GM18873 (cell line): ENCODE data around the gene SCN10A.

Experiments used
- ATAC-seq: cut with Tn5 transposase; IDR thresholded peaks from one replicate; pipeline ENCODE4 v1.9.1; 2021; ENCODE audit warnings: mild to moderate bottlenecking, moderate library complexity, moderate number of reproducible peaks; ENCODE audit not compliant: unreplicated experiment, low FRiP score

Gene SCN10A

GRCh38 chr3:38816026-38816425, at the start of gene SCN10A:
Gene SCN10A, minus strand, starts transcription at chr3:38816217. Its CDS starts 22,207 bp downstream, at chr3:38794010.
- ATAC-seq, result no peak

GRCh38 chr3:38853011-38853410, 37.0 kb upstream of the SCN10A start:
- ATAC-seq, result no peak

- no peak for ATAC-seq
Measured at GRCh38 chr3:38843898-38844297, 27.9 kb upstream of the SCN10A start.

DNA sequence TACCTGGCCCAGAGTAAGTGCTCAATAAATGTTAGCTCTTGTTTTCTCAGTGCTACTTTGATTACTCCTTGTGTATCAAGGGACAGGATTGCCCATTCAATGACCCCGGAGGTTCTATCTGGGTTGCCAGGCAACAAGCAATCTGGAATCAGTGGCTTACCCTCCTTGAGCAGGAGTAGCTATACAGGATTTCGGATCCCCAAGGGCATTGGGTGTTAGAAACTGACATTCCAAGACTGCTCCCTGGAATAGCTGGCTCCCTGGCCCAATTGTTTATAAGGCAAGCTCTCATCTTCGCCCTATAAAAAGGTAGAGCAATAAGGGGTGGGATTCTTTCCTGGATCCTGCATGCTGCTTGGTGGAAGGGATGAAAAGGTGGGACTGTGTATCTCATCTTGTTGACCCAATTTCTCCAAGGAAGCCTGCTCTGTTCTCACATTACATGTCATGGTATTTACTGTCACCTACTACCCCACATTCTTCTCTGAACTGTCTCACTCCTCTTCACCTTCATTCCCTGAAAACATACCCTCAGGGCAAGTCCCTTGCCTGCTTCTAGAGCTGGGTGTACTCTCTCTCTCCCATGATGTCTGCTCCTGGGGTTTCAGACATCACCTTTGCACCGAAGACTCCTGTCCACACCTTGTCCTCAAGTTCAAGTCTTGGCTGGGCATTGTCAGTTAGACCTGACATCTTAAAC, 26.4 kb upstream of the SCN10A start:
- ATAC-seq, result no peak

- no peak for ATAC-seq
Measured at GRCh38 chr3:38840987-38841386, 25.0 kb upstream of the SCN10A start.

- no peak for ATAC-seq
Measured at GRCh38 chr3:38837358-38837757, 21.3 kb upstream of the SCN10A start.

- ATAC-seq, result no peak
Measured at GRCh38 chr3:38836561-38836960, 20.5 kb upstream of the SCN10A start.

DNA sequence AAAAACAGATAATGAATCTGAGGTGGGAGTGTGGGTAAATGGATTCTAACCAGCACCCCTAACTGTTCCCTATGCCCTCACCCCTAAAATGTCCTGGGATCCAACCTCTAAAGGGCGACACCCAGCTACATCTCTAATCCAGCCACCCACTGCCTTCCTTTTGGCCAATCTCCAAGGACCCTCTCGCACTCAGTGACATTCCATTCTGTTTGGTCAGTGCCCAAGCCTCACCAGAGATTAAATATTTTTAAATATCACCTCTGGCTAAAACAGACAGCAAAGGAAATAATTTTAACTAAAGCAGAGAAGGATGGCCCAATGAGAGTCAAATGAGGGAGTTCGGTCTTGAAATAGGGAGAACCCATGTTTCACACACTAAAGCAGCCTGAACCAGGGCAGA, 19.9 kb upstream of the SCN10A start:
- ATAC-seq, result no peak

- ATAC-seq, result no peak
Measured at GRCh38 chr3:38834717-38835116, 18.7 kb upstream of the SCN10A start.

- no peak for ATAC-seq
Measured at GRCh38 chr3:38834110-38834509, 18.1 kb upstream of the SCN10A start.

- ATAC-seq, result no peak
Measured at GRCh38 chr3:38829404-38829803, 13.4 kb upstream of the SCN10A start.

- ATAC-seq, result no peak
Measured at GRCh38 chr3:38828681-38829080, 12.7 kb upstream of the SCN10A start.

GRCh38 chr3:38827791-38828190, 11.8 kb upstream of the SCN10A start:
- ATAC-seq, result no peak

GRCh38 chr3:38826001-38826400, 10.0 kb upstream of the SCN10A start:
- ATAC-seq, result no peak

DNA sequence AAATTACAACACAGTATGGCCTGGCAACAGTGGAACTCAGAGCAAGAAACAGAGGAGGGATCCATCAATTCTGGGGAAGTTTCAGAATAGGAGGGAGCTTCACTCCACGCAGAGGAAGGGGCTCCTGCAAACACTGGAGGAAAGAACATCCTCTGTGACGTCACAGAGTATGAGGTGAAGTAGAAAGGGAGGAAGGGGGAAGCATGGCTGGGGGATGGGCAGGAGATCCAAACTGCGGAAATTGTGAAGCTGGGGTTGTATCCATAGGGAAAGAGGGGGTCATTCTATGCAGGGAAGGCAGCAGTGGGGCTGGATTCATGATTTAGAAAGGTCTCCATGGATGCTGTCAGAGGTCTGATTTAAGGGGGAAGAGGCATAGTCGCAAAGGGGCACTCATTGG, 8.3 kb upstream of the SCN10A start:
- no peak for ATAC-seq

- no peak for ATAC-seq
Measured at GRCh38 chr3:38823722-38824121, 7.7 kb upstream of the SCN10A start.

DNA sequence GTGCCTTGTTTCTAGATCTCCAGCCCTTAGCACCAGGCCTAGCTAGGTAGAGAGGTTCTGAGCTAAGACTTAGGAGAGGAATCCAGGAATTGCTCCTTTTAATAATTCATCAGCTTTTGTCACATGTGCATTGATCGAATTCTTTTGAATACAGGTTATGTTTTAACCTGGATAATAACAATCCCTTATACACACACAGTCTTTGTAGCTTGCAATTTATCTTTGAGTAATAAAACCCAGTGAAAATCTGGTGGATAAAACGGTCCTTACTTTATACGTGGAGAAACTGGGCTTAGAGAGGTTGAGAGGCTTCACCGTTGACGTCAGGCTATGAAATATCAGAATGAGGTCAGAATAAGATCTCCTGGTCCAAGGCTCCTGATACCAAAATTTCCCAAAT, 7.2 kb upstream of the SCN10A start:
- no peak for ATAC-seq

GRCh38 chr3:38811822-38812221, 4.2 kb downstream of the SCN10A start:
- ATAC-seq, result no peak

DNA sequence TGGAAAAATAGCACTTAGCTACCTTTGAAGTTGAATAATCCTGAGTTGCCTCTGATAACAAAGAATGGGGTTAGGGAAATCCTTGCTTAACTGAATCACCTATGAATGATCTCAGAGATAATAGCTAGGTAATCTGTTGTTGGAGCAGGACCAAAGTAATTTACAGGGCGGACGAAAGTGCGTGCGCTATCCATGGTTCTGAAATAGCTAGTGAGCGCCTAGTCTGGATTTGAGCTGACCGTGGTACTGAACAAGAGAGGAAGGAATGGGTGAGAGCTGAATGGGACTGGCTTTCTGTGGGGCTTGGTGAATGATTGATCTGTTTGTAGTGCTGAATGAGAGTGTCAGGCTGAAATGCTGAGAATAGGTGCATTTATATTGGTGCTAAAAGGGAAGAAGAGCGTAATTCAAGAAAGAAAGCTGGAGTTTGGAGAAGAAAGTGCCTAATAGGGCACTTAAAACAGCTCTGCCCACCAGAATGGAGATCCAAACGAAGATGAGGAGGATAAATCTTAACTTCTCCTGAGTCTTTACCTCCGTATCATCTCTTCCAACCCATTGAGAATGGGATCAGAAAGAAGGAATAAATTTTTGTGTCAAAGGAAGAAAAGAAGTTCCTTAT, 10.1 kb downstream of the SCN10A start:
- no peak for ATAC-seq

DNA sequence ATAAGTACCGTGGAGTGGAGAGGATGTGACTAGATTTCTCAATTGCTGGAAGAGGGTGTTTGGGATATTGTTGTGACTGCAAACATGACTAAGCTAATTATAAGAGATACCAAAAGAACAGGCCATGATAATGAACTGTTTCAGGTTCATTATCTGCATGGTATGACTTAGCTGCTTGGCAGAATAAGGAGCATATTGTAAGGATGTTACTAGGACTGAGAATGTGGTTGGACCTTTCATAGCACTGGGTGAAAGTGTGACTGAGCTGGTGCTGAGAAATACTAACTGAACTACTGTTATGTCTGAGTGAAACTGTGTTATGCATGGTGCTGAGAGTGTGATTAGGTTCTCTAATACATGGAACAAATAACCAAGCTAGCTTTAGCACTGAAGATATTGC, 11.0 kb downstream of the SCN10A start:
- no peak for ATAC-seq

GRCh38 chr3:38800511-38800910, 15.5 kb downstream of the SCN10A start:
- no peak for ATAC-seq

DNA sequence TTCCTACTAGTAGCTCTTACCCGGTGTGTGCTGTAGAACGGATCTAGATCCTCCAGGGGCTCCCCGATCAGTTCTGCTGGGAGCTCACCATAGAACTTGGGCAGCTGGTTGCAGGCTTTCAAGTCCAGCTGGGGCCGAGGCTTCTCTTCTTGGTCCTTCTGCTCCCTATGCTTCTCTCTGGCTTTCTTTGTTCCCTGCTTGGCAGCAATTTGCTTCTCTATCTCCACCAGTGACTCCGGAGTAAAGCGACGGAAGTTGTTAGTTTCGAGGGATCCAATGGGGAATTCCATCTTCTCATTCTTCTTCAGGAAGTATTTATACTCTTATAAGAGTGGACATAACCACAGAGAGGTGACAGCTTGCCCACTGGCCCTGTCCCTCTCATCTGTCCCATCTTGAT, 22.3 kb downstream of the SCN10A start:
- no peak for ATAC-seq
